Fibroblast of the conjunctiva (primary cell): ENCODE results near the gene MORF4L1.
A peak's percentile ranks its signal among the peaks of the same experiment; 100 is the strongest.
"Not testable (repeated sequence)": the region's sequence is repeated elsewhere in the genome, so short reads cannot be mapped to it uniquely, and the experiment has no call there.

ENCODE experiments used
- DNase-seq: peaks from one replicate; pipeline ENCODE4 v3.0.0-alpha.2; 2010; ENCODE audit warnings: low read depth

The MORF4L1 gene

GRCh38 chr15:78902281-78903032, 29.8 kb downstream of the MORF4L1 start:
- DNase-seq, result not testable (repeated sequence)

GRCh38 chr15:78904599-78905358, 32.1 kb downstream of the MORF4L1 start:
- DNase-seq, result no peak

GRCh38 chr15:78906316-78906620, 33.6 kb downstream of the MORF4L1 start:
- peak; percentile 28 for DNase-seq

- no peak for DNase-seq
Measured at GRCh38 chr15:78907577-78907976, 34.9 kb downstream of the MORF4L1 start.

GRCh38 chr15:78909160-78909695, 36.5 kb downstream of the MORF4L1 start:
- DNase-seq, result no peak

- no peak for DNase-seq
Measured at GRCh38 chr15:78909791-78910228, 37.1 kb downstream of the MORF4L1 start.

GRCh38 chr15:78910271-78910670, 37.6 kb downstream of the MORF4L1 start:
- DNase-seq, result no peak

- DNase-seq, result no peak
Measured at GRCh38 chr15:78912316-78912715, 39.6 kb downstream of the MORF4L1 start.

GRCh38 chr15:78913012-78913411, 40.3 kb downstream of the MORF4L1 start:
- DNase-seq, result no peak

GRCh38 chr15:78914027-78914764, 41.5 kb downstream of the MORF4L1 start:
- DNase-seq, result no peak

GRCh38 chr15:78915341-78916087, 42.8 kb downstream of the MORF4L1 start:
- no peak for DNase-seq

GRCh38 chr15:78916088-78916487, 43.4 kb downstream of the MORF4L1 start:
- no peak for DNase-seq

- no peak for DNase-seq
Measured at GRCh38 chr15:78917888-78918287, 45.2 kb downstream of the MORF4L1 start.

- no peak for DNase-seq
Measured at GRCh38 chr15:78921517-78921916, 48.8 kb downstream of the MORF4L1 start.

GRCh38 chr15:78921940-78922339, 49.2 kb downstream of the MORF4L1 start:
- no peak for DNase-seq

GRCh38 chr15:78922527-78922926, 49.8 kb downstream of the MORF4L1 start:
- DNase-seq, result no peak

GRCh38 chr15:78923015-78923414, 50.3 kb downstream of the MORF4L1 start:
- no peak for DNase-seq

GRCh38 chr15:78923480-78924360, 51.0 kb downstream of the MORF4L1 start:
- no peak for DNase-seq

GRCh38 chr15:78925076-78925624, 52.5 kb downstream of the MORF4L1 start:
- no peak for DNase-seq

GRCh38 chr15:78925956-78926743, 53.5 kb downstream of the MORF4L1 start:
- DNase-seq, result no peak
